Stimulated activated CD8-positive, alpha-beta memory T cell treated with anti-CD3 and anti-CD28 coated beads, Interleukin-12 subunit alpha, Interleukin-12 subunit beta, amount 100 ng/mL, for 24 hours (primary cell): ENCODE data around the gene GLRA1.
"Not testable (repeated sequence)": the region's sequence is repeated elsewhere in the genome, so short reads cannot be mapped to it uniquely, and the experiment has no call there.

Source experiments
- DNase-seq: peaks from one replicate; pipeline ENCODE4 v3.0.0-alpha.2; 2020; ENCODE audit errors: extremely low read depth

The GLRA1 gene

GRCh38 chr5:151815051-151815450 is 109.6 kb downstream of the GLRA1 start:
- DNase-seq, result no peak

DNA sequence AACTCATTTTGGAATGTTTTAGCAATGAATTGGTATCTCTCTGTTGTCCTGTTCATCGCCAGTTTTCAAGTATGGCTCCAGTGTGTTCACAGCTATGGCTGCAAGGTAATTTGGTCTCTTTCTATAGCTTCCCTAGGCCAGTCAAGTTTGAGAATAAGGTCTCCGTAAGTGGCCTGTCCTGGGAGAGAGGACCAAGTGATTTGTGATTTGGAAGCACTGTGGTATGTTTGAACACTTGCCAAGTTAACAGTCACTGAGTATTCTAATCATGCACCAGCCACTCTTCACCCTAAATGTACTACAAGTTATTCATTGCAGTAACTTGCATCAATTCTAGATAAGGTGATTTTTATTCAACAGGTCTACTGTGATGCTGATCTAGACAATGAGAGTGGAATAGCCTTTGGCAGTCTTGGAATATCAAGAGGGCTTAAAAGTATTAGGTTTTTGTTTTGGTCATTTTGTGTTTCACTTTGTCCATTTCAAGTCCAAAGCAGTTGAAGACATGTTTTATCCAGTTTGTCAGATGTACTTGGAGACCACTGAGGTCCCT is 111.8 kb downstream of the GLRA1 start:
- DNase-seq, result no peak

DNA sequence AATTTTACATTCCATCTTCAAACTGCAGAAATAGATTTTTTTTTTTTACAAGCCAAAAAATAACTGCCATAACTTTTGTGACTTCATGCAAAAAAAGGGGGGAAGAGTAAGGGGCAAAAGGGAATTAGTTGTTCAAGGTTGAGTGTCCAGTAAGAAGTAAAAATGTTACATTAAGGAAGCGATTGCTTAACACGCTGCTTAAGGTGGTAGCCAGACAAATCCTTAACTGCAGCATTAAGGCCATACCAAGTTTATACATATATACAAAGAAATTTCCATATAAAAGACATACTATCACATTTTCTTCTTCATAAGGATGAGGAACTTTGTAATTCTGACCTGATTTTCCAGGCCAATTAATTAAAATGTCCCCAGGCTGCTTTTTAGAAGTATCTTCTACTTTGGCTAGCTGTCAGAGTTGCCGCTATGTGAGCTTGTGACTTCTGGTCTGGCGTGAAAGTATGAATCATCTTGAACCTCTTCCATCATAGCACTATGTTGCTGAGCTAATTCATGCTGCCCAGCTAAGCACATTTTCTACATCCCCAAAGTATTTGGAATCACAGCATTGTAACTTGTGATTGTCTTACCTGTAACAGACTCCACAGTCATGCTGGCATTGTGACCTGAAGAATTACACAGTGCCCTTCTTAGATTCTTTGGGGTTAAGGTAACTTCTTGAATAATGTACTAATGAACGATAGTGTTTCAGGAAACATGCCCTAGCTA is 112.9 kb downstream of the GLRA1 start:
- DNase-seq, result no peak

- no peak for DNase-seq
These were observed 113.8 kb downstream of the GLRA1 start for GRCh38 chr5:151810897-151811296.

- no peak for DNase-seq
These were observed 114.2 kb downstream of the GLRA1 start for GRCh38 chr5:151810449-151810848.

- no peak for DNase-seq
These were observed 116.0 kb downstream of the GLRA1 start for GRCh38 chr5:151808451-151809169.

DNA sequence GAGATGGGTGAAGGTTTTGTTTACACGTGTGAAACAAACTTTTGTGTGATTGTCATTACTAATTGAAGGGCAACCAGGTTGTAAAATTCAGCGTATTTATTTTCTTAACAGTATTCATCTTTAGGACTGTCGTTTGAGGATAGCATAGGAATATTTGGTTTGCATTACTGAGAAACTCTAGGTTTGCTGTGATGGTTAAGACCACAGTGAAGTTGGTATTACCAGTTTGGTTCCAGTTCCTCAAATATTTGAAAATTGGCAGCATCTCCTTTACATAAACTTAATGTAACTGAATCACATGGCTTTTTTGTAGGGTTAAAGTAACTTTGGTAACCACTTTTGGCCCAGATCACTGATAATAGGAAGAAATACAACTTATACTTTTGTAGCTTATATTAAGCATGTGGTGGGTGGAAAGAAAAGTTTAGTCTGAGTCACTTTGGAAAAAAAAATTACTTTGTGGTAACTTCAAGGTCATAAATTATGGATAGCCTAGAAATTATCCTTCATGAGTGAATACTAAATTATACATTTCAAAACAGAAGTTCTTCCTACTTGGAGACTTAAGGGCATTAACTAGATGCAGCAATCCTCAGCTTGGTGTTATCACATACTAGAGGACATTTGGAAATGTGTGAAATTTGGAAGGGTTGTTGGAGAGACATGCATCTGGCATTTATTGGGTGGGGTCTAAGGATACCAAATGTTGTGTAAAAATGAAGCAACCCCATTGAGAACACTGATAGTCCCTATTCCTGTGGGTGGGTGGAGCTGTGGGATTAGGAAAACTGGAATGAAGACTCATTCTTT is 119.0 kb downstream of the GLRA1 start:
- no peak for DNase-seq

- no peak for DNase-seq
These were observed 124.1 kb downstream of the GLRA1 start for GRCh38 chr5:151800532-151800931.

- DNase-seq, result no peak
These were observed 125.2 kb downstream of the GLRA1 start for GRCh38 chr5:151799407-151799806.

- DNase-seq, result no peak
These were observed 126.0 kb downstream of the GLRA1 start for GRCh38 chr5:151798674-151799073.

GRCh38 chr5:151795426-151795825 is 129.2 kb downstream of the GLRA1 start:
- no peak for DNase-seq

- DNase-seq, result no peak
These were observed 131.3 kb downstream of the GLRA1 start for GRCh38 chr5:151793358-151793757.

DNA sequence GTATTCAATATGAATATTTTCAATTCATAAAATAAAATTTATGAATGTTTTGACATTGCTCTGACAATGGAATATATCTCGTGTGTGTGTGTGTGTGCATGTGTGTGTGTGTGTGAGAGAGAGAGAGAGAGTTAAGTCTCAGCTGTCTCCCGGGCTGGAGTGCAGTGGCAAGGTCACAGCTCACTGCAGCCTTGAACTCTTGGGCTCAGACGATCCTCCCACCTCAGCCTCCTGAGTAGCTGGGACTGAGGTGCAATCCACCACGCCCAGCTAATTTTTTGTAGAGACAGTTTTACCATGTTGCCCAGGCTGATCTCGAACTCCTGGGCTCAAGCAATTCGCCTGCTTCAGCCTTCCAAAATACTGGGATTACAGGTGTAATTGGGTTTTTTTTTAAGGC is 136.8 kb downstream of the GLRA1 start:
- no peak for DNase-seq

GRCh38 chr5:151786468-151786867 is 138.2 kb downstream of the GLRA1 start:
- DNase-seq, result no peak

GRCh38 chr5:151784141-151784540 is 140.5 kb downstream of the GLRA1 start:
- DNase-seq, result no peak

- not testable (repeated sequence) for DNase-seq
These were observed 141.0 kb downstream of the GLRA1 start for GRCh38 chr5:151783664-151784063.

- no peak for DNase-seq
These were observed 143.4 kb downstream of the GLRA1 start for GRCh38 chr5:151781201-151781600.

- DNase-seq, result no peak
These were observed 144.3 kb downstream of the GLRA1 start for GRCh38 chr5:151780348-151780747.

DNA sequence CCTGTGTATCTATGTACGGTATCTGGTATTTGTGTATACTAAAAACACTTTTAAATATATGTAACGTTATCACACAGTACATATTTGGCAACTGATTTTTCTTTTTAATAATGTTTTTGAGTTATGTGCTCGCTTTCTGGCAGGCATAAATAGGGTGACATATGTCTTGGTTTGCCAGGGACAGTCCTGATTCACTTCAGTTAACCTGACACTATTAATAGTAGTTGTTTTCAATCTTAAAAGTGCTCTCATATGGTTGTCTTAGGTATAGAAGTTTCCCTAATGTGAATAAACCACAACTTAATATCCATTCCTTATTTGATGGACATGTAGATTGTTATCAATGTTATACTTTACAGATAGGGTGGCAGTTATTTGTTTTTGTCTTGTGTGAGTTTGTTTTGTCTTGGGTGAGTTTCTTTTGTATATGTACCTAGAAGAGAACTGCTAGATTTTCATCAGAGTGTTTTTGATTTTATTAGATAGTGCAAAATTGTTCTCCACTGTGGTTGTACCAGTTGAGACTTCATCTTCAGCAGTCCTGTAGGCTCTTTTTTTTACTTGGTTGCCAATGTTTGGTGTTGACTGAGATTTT is 145.0 kb downstream of the GLRA1 start:
- DNase-seq, result no peak

- DNase-seq, result no peak
These were observed 149.5 kb downstream of the GLRA1 start for GRCh38 chr5:151775025-151775606.

GRCh38 chr5:151773951-151774350 is 150.7 kb downstream of the GLRA1 start:
- DNase-seq, result no peak
